CD4-positive, alpha-beta T cell treated with Interleukin-4 for 1 hour (primary cell): ENCODE data around the gene SEPTIN1.
"Not testable (repeated sequence)": the region's sequence is repeated elsewhere in the genome, so short reads cannot be mapped to it uniquely, and the experiment has no call there.

ENCODE experiments used
- DNase-seq, 2 donors: peaks; one replicate each; pipeline ENCODE4 v3.0.0-alpha.2; 2020 to 2022

The SEPTIN1 gene

DNA sequence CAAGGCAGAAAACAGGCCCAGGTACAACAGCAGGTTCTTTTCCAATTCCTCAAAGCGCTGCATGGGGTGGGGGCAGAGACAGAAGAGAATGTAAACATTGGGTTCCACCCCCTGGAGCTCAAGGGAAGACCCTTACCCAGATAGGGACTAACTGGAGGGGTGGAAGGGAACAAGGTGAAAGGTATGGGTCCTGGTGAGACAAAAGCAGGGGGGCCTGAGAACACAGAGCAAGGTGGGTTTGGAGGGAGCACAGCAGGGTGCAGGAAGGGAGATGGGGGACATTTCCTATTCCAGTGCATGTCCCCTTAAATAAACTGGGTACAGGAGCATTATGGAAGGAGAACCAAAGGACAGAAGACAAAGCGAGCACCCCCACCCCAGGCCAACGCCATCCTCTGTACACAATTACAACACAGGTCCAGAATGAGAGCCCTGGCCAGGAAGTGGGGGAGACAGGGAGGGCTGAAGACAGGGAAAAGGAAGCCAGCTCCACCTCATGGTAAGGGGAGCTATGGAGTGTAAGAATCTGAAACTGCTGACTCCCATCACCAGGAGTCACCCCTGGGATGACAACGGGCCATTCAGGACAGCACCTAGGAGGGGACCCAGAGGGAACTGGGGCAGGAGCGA lies 25.2 kb downstream of the SEPTIN1 start:
- no peak for DNase-seq

DNA sequence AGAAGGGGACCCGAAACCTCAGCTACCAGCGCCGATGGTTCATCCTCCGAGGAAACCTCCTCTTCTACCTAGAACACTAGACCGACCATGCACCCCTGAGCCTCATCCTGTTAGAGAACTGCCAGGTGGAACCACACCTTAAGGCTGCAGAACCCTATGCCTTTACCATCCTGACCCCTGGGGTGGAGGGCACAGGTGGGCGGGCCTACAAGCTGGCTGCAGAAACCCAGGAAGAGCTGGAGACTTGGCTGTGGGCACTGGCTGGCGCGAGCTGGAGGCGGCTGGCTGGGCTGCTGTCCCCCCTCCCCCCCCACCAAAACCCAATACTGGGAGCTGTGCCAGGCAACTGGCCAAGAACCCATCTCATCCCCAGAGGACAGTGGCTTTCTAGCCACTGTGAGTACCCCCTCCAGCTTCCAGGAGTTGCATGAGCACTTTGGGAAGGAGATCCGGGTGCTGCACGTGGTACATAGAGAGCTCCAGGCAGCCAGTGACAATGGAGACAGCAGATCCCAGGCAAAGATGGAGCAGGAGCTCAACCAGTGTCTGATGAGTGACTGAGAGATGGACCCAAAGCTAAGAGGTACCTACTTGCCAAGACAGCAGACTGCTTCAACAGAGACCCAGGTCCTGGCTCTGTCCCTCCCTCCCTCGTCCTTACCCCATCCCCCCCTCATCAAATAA lies 25.8 kb downstream of the SEPTIN1 start:
- no peak for DNase-seq

DNA sequence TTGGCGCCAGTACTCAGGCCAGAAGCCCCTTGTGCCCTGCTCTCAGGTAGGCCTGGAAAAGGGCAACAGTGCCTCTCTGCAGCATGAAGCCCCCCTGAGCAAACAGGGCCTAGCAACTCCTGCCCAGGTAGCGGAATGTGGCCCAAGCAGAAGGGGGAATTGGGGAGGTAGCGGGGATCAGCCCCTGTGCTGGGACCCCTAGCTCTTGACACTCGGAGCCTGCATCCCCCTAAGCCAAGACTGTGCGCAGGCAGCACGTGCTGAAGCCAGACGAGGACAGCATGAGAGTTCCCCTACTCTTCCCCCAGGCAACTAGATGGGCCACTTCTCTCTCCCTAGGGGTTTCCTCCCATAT lies 26.4 kb downstream of the SEPTIN1 start:
- DNase-seq = no peak

- peak; percentile 90 to 93 for DNase-seq
Measured at GRCh38 chr16:30355144-30355953, 27.0 kb downstream of the SEPTIN1 start, which contains the start of gene CD2BP2. Gene CD2BP2 (minus strand): TSS chr16:30355308. CDS start chr16:30354681, 627 bp downstream.

DNA sequence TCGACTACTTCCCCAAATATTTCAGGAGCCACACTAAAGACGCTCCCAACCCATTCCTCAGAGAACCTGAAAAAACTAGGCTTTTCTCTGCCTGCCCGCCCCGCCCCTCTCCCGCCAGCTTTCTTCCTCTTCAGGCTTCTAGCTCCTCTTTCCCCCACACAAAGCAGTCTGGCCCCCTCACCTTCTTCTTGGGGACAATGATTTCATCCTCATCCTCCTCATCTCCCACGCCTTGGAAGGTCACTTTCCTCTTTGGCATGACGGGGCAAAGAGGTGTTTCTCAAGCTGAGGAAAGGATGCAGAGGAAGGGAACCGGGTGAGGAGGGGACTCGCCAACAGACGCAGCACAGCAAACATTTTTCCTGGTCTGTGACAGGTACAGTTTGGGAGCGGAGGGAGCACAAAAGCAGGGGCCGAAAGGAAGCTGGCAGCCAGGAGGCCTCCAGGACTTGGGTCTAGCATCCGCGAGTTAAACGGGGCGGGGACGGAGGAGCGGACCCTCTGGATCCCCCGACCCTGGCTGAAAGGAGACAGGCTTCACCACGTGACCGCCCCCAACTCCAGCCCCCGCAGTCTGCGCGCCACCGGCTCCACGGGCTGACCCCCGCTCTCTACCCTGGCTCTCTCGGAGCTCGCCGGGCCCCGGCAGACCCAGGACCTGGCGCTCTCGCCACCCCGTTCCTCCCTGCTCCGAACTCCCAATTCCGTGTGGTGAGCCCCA lies 27.8 kb downstream of the SEPTIN1 start:
- no peak for DNase-seq

- no peak for DNase-seq
Measured at GRCh38 chr16:30353438-30354129, 28.8 kb downstream of the SEPTIN1 start.

DNA sequence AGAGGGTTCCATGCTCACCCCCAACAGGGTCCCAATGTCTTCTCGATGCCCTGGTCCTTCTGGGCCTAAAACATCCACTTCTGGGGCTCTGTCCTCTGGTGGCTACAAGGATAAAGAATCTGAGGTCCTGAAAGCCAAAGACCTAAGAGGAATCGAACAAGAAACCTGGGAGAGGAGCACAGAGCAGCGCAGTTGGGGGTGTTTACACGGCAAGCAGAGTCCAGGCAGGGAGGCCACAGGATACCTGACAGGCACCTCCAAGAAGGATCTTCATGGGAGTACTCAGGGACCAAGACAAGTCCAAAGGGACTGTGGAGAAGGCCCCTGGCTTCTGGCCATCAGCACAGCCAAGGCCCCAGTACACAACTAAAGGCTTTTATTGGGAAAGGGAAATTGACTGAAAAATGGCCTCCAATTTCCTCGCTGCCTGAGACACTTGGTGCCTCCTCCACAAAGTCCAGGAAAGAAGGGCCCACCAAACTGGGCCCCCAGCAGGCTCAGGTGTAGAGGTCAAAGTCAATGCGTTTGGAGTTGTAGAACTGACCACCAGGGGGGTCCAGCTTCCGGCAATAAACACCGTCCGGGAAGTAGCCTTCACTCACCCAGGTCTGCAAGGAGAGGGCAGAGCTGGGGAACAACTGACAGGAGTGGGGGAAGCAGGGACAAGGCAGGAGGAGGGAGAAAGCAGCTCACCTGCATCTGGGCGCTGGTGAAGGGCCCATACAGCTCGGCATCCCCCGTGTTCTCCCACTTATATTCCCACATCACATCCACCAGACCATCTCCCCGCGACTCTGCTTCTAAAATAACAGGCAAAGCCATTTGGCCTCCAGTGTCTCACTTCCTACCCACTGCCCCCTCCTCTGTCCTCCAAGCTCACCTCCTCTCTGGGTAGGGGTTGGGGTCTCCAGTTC lies 29.6 kb downstream of the SEPTIN1 start:
- no peak for DNase-seq

GRCh38 chr16:30351586-30352419 lies 30.6 kb downstream of the SEPTIN1 start:
- no peak for DNase-seq

DNA sequence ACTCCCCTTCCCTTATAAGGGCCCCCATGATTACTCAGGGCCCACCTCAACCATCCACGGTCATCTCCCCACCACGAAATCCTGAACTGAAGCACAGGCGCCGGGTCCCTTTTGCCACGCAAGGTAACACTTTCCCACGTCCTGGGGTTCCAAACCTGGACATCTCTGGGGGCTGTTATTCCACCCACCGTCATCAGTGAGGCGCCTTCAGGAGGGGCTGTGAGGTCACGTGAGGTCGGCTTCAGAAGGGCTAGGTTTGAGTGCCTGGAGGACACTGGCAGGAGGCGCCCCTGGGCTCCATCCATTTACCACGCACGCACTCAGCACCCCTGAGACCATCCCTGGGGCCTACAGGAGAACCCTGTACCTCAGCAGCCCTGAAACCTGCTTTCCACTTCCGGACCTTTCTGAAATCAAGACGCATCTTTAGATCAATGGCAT lies 31.3 kb downstream of the SEPTIN1 start:
- no peak for DNase-seq

GRCh38 chr16:30350134-30350871 lies 32.1 kb downstream of the SEPTIN1 start:
- DNase-seq = peak; percentile 22 to 50

DNA sequence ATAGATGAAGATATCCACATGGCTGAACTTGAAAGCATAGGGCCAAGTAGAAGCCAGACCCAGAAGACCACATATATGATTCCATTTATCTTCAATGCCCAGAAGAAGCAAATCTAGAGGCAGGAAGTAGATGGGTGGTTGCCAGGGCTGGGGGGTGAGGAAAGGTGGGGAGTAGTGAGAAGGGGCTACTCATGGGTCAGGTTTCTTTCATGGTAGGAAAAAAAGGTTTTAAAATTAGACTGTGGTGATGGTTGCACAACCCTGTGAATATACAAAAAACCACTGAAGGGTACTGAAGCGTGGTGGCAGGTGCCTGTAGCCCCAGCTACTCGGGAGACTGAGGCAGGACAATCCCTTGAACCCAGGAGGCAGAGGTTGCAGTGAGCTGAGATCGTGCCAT lies 32.7 kb downstream of the SEPTIN1 start:
- DNase-seq = no peak

DNA sequence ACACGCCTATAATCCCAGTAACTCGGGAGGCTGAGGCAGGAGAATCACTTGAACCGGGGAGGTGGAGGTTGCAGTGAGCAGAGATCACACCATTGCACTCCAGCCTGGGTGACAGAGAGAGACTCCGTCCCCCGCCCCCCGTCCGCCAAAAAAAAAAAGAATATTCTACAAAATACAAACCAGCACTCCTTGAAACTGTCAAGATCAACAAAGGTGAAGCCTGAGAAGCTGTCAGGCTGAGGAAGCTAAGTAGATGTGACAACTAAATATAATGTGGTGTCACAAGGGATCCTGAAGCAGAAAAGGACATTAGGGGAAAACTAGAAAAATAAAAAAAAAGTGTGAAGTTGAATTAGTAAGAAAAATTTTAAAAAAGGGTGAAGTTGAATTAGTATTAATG lies 33.4 kb downstream of the SEPTIN1 start:
- DNase-seq = no peak

GRCh38 chr16:30348113-30348512 lies 34.2 kb downstream of the SEPTIN1 start:
- DNase-seq = no peak

DNA sequence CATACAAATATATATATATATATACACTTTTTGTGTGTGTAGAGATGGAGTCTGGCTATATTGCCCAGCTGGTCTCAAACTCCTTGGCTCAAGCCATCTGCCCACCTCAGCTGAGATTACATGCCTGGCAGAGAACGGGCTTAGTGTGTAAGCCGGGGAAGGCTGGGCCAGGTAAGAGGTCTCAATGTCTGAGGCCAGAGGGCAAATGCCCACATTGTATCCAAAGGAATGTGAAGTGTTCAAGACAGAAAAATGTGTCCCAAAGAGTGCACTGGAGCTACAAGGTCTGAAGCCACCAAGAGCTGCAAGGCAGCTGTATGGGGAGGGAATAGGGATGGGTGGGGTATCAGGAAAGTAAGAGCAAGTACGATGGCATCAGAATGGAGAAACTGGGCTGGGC lies 36.1 kb downstream of the SEPTIN1 start:
- no peak for DNase-seq

GRCh38 chr16:30343491-30343820 lies 38.9 kb downstream of the SEPTIN1 start:
- DNase-seq = not testable (repeated sequence)

DNA sequence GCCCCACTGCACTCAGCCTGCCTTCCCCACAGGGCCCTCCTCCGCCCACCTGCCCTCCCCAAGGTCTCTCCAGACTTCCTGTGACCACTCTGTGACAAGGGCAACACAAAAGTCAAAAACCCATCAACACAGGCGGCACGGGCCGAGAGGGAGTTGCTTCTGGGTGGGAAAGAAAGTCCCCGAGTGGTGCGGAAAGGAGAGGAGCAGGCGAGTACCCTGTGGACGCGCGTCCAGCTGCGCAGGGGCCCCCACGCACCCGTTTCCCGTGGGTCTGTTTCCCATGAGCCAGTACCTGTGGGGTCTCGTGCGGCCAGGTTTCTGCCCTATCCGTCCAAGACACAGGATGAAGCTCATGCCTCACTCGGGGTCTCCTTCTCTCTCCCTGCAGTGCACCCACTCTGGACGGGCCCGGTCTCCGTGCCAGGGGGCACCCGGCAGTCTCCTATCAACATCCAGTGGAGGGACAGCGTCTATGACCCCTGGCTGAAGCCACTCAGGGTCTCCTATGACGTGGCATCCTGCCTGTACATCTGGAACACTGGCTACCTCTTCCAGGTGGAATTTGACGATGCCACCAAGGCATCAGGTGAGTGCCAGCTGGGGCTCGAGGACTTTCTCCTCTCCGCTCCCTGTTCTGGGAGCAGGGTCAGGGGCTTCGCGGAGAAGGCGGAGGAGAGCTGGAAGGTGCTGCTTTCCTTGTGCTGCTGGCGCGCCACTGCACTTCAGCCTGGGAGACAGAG lies 39.4 kb downstream of the SEPTIN1 start:
- no peak for DNase-seq

- not testable (repeated sequence) for DNase-seq
Measured at GRCh38 chr16:30341971-30342370, 40.4 kb downstream of the SEPTIN1 start.

DNA sequence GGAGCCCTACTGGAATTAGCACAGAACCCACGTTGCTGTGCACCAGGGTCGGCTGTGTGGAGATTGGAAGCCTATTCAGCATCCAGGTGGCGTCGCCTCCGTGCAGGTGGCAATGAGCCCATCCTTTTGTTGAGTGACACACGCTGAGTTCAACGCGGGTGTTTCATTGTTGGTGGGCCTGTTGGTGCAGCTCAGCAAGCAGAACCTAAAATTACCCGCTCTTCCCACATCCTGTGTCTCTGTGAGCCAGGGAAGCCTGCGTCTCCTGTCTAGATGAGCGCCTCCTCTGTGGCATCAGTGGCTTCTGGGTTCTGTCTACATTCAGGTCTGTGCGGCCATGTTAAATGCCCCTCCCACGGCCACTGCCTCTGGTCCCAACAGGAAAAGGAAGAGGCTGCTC lies 41.7 kb downstream of the SEPTIN1 start:
- DNase-seq = no peak

GRCh38 chr16:30338715-30339114 lies 43.6 kb downstream of the SEPTIN1 start:
- DNase-seq = not testable (repeated sequence)
